ENCODE data around the gene CIRBP.
A peak's percentile ranks its signal among the peaks of the same experiment; 100 is the strongest.

The CIRBP gene

DNA sequence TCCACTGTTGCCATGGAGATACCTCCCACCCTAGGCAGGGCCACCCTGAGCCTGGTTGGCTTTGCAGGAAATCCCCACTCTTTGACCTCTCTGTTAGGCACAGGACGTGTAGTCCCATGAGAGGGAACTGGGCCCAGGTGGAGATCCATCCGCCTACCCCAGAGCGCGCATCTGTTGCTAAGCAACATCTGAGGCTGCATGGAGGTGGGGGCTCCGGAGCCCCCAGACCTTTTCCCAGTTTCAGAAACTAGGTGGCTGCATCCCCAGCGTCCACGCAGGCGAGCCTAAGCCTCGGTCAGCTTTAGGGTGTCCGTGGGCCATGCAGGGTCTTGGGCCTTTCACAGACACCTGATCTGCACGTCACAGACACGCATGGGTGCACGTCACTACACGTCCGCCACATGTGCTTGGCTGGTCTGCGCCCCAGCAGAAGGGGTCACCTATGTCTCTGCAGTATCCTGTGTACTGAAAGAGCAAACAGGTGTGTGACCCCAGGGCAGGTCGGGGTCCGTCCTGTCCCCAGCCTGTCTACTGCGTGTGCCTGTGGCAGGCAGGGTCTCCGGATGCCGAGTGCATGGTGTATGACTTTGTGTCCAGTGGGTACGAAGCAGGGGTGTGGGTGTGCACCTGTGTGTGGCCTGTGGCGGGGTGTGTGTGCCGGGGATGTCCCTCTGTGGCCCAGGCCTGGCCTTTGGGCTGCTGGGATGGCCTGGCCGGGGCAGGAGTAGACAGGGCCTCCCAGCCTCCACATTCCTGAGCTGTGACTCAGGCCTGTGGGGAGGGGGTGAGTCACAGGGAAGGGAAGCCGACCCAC, 4.1 kb upstream of the CIRBP start:
- H3K4me3 ChIP-seq (ENCODE audit: low read length), result no peak overlapping the region; the same call in 1 of the 2 replicates
- TF ChIP-seq, protein P1, sequence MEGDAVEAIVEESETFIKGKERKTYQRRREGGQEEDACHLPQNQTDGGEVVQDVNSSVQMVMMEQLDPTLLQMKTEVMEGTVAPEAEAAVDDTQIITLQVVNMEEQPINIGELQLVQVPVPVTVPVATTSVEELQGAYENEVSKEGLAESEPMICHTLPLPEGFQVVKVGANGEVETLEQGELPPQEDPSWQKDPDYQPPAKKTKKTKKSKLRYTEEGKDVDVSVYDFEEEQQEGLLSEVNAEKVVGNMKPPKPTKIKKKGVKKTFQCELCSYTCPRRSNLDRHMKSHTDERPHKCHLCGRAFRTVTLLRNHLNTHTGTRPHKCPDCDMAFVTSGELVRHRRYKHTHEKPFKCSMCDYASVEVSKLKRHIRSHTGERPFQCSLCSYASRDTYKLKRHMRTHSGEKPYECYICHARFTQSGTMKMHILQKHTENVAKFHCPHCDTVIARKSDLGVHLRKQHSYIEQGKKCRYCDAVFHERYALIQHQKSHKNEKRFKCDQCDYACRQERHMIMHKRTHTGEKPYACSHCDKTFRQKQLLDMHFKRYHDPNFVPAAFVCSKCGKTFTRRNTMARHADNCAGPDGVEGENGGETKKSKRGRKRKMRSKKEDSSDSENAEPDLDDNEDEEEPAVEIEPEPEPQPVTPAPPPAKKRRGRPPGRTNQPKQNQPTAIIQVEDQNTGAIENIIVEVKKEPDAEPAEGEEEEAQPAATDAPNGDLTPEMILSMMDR (conservative IDR thresholded peaks at IDR 0.05; ENCODE audit: low read length), result no peak
- DNase-seq (ENCODE audit: low read depth), result peak; percentile 90

DNA sequence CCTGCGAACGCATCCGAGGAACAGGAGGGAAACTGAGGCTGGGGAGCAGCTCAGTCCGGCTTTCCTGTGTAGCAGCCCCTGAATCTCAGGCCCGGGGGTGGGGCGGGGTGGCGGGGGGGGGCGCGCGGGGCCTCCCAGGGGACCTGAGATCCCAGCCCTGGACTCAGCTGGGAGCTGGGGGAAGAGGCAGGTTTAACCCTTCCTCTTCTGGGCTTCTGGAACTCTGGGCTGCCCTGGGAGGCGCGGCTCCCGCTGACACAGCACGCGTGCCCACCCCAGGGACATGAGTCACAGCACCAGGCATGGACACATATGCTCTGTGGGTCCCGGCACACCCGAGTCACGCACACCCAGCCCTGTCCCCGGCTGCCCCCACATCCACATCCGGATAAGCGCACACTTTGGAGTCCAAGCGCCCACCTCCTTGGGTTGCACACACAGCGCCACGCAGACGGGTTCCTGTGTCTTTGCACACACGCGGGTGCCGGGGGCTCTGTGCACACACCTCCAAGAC, 3.5 kb upstream of the CIRBP start:
- TF ChIP-seq, protein P1 (conservative IDR thresholded peaks at IDR 0.05; ENCODE audit: low read length), result no peak
- peak; percentile 94 for DNase-seq (ENCODE audit: low read depth)
- peak overlapping the region; percentile 63 for H3K4me3 ChIP-seq (ENCODE audit: low read length)

DNA sequence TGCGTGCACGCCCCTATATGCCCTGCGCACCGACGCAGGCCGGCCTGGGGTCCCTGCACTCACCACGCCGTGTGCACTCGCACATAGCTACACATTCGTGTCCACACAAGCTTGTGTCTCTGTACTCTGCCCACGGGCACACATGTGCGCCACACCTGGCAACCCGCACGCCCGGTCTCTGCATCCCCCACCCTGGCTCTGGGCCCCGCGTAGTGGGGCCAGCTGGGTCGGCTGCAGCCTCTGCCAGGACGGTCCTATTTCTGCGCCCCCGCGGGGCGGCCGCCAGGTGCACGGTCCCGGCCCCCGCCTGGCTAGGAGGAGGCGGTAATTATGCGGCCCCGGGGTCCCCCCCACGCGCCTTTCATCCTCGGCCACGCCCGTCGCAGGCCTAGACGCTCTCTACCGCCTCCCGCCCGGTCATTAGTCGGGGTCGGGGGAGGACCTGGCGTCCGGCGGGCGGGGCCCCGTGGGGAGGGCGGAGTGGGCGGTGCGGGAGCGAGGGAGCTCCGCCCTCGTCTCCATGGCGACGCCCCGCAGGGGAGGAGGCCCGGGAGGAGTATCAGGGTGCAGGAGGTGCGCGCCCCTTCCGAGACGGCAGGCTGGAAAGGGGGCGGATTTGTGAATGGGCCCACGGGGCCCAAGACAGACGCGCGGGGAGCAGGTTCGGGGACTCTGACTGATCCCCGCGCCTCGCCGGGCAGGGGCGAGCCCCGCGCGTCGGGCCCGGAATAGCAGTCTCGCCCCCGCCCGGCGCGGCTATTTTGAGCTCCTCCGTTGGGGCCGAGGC, 2.8 kb upstream of the CIRBP start:
- TF ChIP-seq, protein P1 (conservative IDR thresholded peaks at IDR 0.05; ENCODE audit: low read length), result no peak
- peak overlapping the region; percentile 63 for H3K4me3 ChIP-seq (ENCODE audit: low read length)
- DNase-seq (ENCODE audit: low read depth), result peak; percentile 85

DNA sequence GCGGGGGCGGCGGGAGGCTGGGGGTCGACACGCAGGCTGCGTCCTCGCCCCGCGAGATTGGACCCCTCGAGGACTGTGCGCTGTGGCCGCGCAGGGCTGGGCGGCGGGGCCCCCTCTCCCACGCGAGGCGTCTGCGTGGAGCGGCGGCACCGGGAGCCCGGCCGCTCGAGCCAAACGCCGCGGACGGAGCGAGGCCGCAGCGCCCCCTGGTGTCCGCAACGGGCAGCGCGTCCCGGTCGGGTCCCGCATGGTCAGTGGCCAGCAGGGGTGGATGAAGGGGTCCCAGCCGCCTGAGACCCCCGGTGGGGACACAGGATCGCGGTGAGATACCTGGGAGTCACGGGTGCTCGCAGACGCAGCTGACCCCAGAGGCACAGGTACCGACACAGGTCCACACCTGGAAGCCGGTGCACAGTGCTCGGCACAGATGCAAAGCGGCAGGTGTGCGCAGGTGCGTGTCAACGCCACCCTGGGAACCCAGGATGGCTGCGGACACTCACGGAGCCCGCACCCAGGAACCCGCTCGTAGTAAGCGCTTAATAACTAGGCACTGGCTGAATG, 2.1 kb upstream of the CIRBP start:
- peak overlapping the region; percentile 63 for H3K4me3 ChIP-seq (ENCODE audit: low read length)
- TF ChIP-seq, protein P1 (conservative IDR thresholded peaks at IDR 0.05; ENCODE audit: low read length), result peak; percentile 61
- peak; percentile 44 for DNase-seq (ENCODE audit: low read depth)

DNA sequence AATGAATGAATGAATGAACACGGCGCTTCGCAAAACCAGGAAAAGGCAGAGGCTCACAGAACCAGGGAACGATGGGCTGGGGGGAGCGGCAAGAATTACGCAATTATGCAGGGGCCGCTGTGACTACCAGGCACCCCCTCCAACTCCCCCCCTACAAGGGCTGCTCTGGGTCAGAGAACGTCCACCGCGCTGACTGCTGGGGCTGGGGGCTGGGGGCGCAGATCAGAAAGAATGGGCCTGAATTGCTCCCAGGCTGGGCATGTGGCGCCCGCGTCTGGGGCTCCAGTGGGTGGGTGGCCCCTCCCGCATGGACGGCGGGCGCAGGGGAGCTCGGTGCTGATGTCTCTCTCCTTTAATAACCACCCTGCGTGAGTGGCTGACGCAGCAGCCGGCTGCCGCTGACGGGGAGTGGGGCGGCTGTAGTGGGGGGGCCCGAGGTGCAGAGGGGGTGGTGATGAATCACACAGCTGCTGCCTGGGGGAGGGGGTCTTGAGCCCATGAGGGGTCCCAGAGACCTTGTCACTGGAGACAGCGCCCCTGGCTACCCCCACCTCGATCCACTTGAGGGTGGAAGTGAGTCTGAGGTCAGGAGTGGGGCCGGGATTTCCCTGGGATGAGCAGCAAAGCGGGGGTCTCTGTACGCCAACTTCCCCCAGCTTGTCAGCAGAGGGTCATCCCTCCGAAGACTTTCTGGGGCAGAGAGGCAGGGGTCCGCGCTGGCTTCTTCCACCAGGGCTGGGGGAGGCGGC, 1.5 kb upstream of the CIRBP start:
- TF ChIP-seq, protein P1 (conservative IDR thresholded peaks at IDR 0.05; ENCODE audit: low read length), result no peak
- DNase-seq (ENCODE audit: low read depth), result no peak
- H3K4me3 ChIP-seq (ENCODE audit: low read length), result peak overlapping the region; percentile 63

DNA sequence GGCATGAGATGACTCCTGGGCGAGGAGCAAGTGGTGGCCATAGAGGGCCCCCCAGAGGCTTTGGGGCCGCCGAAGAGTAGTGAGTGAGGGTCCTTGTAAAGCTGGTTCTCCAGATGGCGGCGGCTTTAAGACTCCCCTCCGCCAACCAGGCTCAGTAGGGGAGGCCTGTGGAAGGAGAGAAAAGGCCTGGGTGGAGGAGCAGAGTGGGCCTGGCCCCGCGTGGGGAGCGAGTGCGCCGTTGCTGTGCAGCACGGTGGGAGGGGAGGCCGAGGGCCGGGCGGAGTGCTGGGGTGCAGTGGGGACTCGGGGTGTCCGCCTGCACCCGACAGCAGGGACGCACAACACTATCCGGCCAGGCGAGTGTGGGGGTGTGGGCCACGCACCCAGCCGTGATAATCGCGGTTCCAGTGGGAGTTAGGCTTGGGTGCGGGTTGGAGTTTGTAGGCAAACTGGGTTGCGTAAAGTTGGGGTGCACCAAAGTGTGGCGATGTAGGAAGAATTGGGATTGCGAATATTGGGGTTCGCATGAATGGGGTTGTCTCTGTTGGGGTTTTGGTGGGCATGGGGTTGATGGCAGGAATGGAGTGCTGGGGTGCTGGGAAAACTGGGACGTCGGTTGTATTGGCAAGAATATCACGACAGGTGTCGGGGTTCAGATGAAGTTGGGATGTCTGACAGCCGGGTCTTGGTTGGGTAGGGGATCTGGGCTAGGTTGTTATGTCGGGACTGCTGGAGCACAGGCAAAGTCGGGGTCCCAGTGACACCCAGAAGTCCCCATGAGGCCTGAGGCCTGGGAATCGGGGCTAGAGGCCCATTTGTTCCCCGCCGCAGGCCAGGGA, 687 bp upstream of the CIRBP start:
- no peak for DNase-seq (ENCODE audit: low read depth)
- TF ChIP-seq, protein P1 (conservative IDR thresholded peaks at IDR 0.05; ENCODE audit: low read length), result no peak
- peak overlapping the region; percentile 31 for H3K4me3 ChIP-seq (ENCODE audit: low read length)
